ENCODE measurements around the gene AZIN2. TPM values are rescaled to one million over a fixed set of nuclear protein-coding genes. Genes with fewer than 3 reads are reported as not detected.

Gene AZIN2
- total and polyA plus RNA-seq, 2 of the 8 experiments (the other 6 are each of a cell fraction or from before 2014, with no cell fraction given), result 0.22 to 0.91 TPM

DNA sequence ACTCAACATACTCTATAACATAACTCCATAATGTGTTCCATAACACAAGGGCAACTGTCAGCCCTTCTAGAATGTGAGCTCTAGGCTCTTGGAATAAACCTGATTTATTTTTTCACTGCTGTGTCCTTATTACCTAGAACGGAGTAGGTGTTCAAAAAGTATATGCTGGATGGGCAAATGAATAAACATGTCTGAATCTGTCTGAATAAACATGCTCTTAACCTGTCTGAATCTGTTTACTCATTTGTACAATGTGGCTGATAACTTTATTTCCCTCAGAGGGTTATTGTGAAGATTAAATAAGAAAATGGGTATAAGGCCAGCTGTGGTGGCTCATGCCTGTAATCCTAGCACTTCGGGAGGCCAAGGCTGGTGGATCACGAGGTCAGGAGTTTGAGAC is 42.3 kb downstream of the AZIN2 start:
- POLR2A ChIA-PET (ENCODE audit: partially characterized antibody), result interaction anchor here (1.4 kb wide), 1 partner anchor 15 kb away, joined by 4 read pairs; no protein-coding TSS in a partner anchor
- Histone ChIP-seq H3K4me2 (ENCODE audit: insufficient read depth in 1 of 2, low read depth in 2 of 2, low read length in 2 of 2) (no peak overlapping the region), H3K56ac (replicated peaks; ENCODE audit: insufficient read length, low read depth, low read length) (no peak overlapping the region), H3K4me1 (replicated peaks in 1 of 4; ENCODE audit: control insufficient read depth in 3 of 4, insufficient read depth in 4 of 4, low read length in 3 of 4) (peaks cover 0 to 7% (median 2%) of the 10 kb centered on the region in 4 experiments; a peak in 6 of 7 replicates), H3K23ac (ENCODE audit: insufficient read length) (no peak overlapping the region), H3K4ac (replicated peaks; ENCODE audit: insufficient read length, low read depth, low read length) (no peak overlapping the region), H4K91ac (replicated peaks; ENCODE audit: insufficient read length, low read length) (no peak overlapping the region), H2AK5ac (ENCODE audit: low read depth, low read length) (no peak overlapping the region), H3K79me2 (ENCODE audit: control insufficient read depth in 1 of 2, insufficient read depth in 2 of 2, low read length in 2 of 2) (no peaks in the 10 kb centered on the region; a peak in 1 of 4 replicates), H3K4me3 (ENCODE audit: extremely low read depth in 1 of 4, insufficient read depth in 2 of 4, low read depth in 3 of 4, low read length in 4 of 4) (no peak overlapping the region), H4K20me1 (replicated peaks in 1 of 2; ENCODE audit: control insufficient read depth in 1 of 2, insufficient read depth in 2 of 2, low read length in 2 of 2) (no peaks in the 10 kb centered on the region), H2BK12ac (ENCODE audit: low read depth, low read length) (no peak overlapping the region), H3K18ac (ENCODE audit: extremely low read depth, low read length) (no peak overlapping the region), H3K36me3 (ENCODE audit: control insufficient read depth in 2 of 4, insufficient read depth in 4 of 4, low read length in 3 of 4) (no peaks in the 10 kb centered on the region), H3K79me1 (ENCODE audit: low read depth, low read length) (no peaks in the 10 kb centered on the region), H4K8ac (ENCODE audit: extremely low read depth, insufficient read depth, low read length) (no peak overlapping the region), H2BK20ac (ENCODE audit: low read length) (no peak overlapping the region), H2BK5ac (ENCODE audit: low read depth, low read length) (no peak overlapping the region), H3K23me2 (ENCODE audit: low read depth, low read length) (no peaks in the 10 kb centered on the region; the same call in 1 of the 2 replicates), H4K5ac (ENCODE audit: insufficient read length, low read depth, low read length) (no peak overlapping the region), H3K9me3 (ENCODE audit: insufficient read depth in 2 of 2, low read depth in 1 of 2, low read length in 1 of 2) (no peaks in the 10 kb centered on the region), H3K27me3 (replicated peaks in 1 of 4; ENCODE audit: control insufficient read depth in 3 of 4, extremely low read depth in 1 of 4, insufficient read depth in 3 of 4, low read length in 3 of 4) (peaks cover 0 to 16% (median 9%) of the 10 kb centered on the region in 4 experiments; a peak in 6 of 7 replicates), H3K9ac (replicated peaks in 1 of 4; ENCODE audit: extremely low read depth in 1 of 4, low read depth in 3 of 4, low read length in 3 of 4) (no peak overlapping the region), H3K27ac (ENCODE audit: low read depth, low read length) (no peak overlapping the region), H2BK15ac (ENCODE audit: low read length) (no peak overlapping the region), H3K14ac (ENCODE audit: insufficient read length) (no peak overlapping the region), H2BK120ac (replicated peaks; ENCODE audit: low read depth, low read length) (no peak overlapping the region), H2AFZ (ENCODE audit: low read length) (no peak overlapping the region)
- no peak for FAIRE-seq
- no peak for DNase-seq (ENCODE audit: low read depth in 1 of 2, low spot score in 2 of 2)
- 87% methylated on average over 3 of the region's 3 CpGs; no CpG with 5 or more reads in 1 of the 2 experiments for WGBS, 2 experiments (ENCODE audit: extremely low coverage in 1 of 2, insufficient coverage in 1 of 2, insufficient read length in 1 of 2, insufficient replicate concordance in 2 of 2, low coverage in 1 of 2, low lambda C conversion rate in 2 of 2, missing lambda C conversion rate in 1 of 2)
- TF ChIP-seq RNF2 (IDR thresholded peaks at IDR 0.05; ENCODE audit: borderline replicate concordance, low read depth, low read length, missing control alignments, poor library complexity, severe bottlenecking) (no peak), SIN3A (conservative IDR thresholded peaks at IDR 0.05 in 1 of 2, IDR thresholded peaks at IDR 0.05 in 1 of 2; ENCODE audit: low read depth in 1 of 2, low read length in 2 of 2) (no peak), YY1 (IDR thresholded peaks at IDR 0.05; ENCODE audit: low read depth, low read length) (no peak), ASH2L (IDR thresholded peaks at IDR 0.05; ENCODE audit: low read length) (no peak), MAFK (IDR thresholded peaks at IDR 0.05; ENCODE audit: low read depth, low read length) (no peak), BCL11A (IDR thresholded peaks at IDR 0.05; ENCODE audit: low read depth in 2 of 2, low read length in 2 of 2) (no peak), CHD2 (IDR thresholded peaks at IDR 0.05; ENCODE audit: low read length) (no peak), RXRA (IDR thresholded peaks at IDR 0.05; ENCODE audit: insufficient read depth, low read depth, low read length) (no peak)
- CTCF ChIA-PET (ENCODE audit: partially characterized antibody), result interaction anchor here (0.7 to 2.2 kb wide), 4 partner anchors 9 to 58 kb away, joined by 3 to 6 read pairs (median 4); no protein-coding TSS in a partner anchor

All from H1 (cell line).